Osteocyte (in vitro differentiated cells): ENCODE results near the gene SPRED3. TPM values are rescaled to one million over a fixed set of nuclear protein-coding genes. Genes with fewer than 3 reads are reported as not detected.
A peak's percentile ranks its signal among the peaks of the same experiment; 100 is the strongest.

Experiments
- DNase-seq: peaks from one replicate; pipeline ENCODE4 v3.0.0; 2021; ENCODE audit warnings: mixed read lengths; ENCODE audit not compliant: unreplicated experiment; ENCODE audit errors: extremely low spot score
- H3K27ac Mint-ChIP-seq: one replicate; pipeline ENCODE4 v1.8.0; 2021; ENCODE audit warnings: mild to moderate bottlenecking, mixed read lengths; ENCODE audit not compliant: unreplicated experiment
- H3K27me3 Mint-ChIP-seq: one replicate; pipeline ENCODE4 v1.8.0; 2021; ENCODE audit warnings: mixed read lengths; ENCODE audit not compliant: unreplicated experiment
- H3K36me3 Mint-ChIP-seq: one replicate; pipeline ENCODE4 v1.8.0; 2021; ENCODE audit warnings: mixed read lengths; ENCODE audit not compliant: unreplicated experiment
- H3K4me1 Mint-ChIP-seq: one replicate; pipeline ENCODE4 v1.8.0; 2021; ENCODE audit warnings: mixed read lengths; ENCODE audit not compliant: unreplicated experiment
- H3K4me3 Mint-ChIP-seq: one replicate; pipeline ENCODE4 v1.8.0; 2021; ENCODE audit warnings: mild to moderate bottlenecking, moderate library complexity, mixed read lengths; ENCODE audit not compliant: unreplicated experiment
- H3K9me3 Mint-ChIP-seq: one replicate; pipeline ENCODE4 v1.8.0; 2021; ENCODE audit warnings: mixed read lengths; ENCODE audit not compliant: unreplicated experiment
- CTCF ChIP-seq: fragments of 200-600 bp; sonication (generic); IDR thresholded peaks from 2 replicates; pipeline ENCODE4 v1.5.0; 2021; ENCODE audit warnings: antibody characterized with exemption, mild to moderate bottlenecking, moderate library complexity
- total RNA-seq: library from RNA; stranded (reverse); gene quantifications from 2 replicates; pipeline ENCODE4 v1.2.1, GENCODE V29; 2021

SPRED3 gene
- total RNA-seq, 1 donor from 2014 or later: 5.9 TPM

DNA sequence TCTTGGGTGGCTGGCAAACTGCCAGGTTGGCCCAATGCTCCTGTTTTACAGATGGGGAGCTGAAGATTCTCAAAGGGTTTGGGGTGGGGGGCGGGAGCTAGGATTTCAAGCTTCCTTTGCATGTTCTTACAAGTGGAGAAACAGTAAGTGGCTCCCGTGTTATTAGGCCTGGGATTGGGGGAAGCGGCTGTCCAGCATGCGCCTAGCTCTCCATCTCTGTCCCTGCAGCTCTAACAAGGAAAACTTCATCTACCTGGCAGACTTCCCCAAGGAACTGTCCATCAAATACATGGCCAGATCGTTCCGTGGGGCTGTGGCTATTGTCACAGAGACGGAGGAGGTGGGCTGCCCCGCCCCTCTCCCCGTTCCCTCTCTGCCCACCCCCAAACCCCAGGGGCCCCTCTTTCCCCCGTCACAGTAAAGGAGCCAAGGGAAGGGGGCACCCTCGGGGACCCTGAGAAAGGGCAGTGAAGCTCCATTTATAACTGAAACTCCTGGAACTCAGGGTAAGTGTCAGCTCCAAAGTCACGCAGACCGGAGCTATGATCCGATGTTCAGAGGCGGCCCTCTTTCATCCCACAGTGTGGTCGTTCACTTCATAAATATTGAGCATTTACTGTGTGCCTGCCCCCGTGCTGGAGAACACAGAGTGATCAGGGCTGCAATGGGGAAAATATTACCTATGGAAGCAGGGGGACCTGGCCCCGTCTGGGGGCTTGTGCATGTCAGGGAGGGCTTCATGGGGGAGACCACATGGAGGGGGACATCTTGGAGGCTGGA lies 29.1 kb upstream of the SPRED3 start:
- Mint-ChIP-seq H3K9me3 (no peaks in the 10 kb centered on the region), H3K36me3 (no peaks in the 10 kb centered on the region), H3K27me3 (peaks cover 38% of the 10 kb centered on the region), H3K4me3 (no peak overlapping the region), H3K4me1 (peaks cover 11% of the 10 kb centered on the region), H3K27ac (no peak overlapping the region)
- TF ChIP-seq CTCF: no peak
- no peak for DNase-seq

- peaks cover 38% of the 10 kb centered on the region for H3K27me3 Mint-ChIP-seq
Observed at GRCh38 chr19:38360351-38360750, 28.1 kb upstream of the SPRED3 start.

DNA sequence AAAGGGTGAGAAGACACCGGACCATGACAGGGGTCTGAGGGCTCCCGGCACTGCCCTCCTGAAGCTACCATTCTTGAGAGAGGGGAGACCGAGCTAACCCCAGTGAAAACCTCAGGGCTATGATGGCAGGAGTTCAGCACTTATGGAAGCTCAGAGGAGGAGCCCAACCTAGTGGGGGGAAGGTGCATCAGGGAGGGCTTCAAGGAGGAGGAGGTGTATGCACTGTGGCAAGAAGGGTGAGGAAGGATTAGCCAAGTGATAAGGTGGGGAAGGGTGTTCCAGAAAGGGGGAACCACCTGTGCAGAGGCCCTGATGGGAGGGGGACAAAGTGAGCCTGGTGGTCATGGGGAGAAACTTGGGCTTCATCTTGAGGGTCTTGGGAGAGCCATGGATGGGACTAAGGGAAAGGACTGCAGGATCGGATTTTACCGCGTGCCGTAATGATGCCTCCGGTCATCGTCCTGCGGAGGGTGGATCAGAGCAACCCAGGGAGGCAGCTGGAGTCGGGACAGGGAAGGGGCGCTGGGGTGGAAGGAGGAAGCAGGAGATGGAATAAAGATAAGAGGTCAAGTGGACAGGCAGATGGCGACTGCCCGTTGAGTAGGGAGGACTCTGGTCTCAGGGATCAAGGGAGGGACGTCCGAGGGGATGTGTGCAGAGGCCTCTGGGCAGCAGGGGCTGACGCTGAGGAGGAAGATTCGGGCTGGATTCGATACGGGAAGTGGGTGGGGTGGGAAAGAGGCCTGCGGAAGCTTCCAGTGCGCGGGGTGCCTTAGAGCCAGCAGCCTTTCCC lies 27.5 kb upstream of the SPRED3 start:
- Mint-ChIP-seq H3K36me3 (no peaks in the 10 kb centered on the region), H3K4me1 (peaks cover 11% of the 10 kb centered on the region), H3K27ac (no peak overlapping the region), H3K4me3 (peak overlapping the region; percentile 78), H3K27me3 (peaks cover 34% of the 10 kb centered on the region), H3K9me3 (no peaks in the 10 kb centered on the region)
- TF ChIP-seq CTCF: no peak
- DNase-seq: no peak

More at GRCh38 chr19:38360351-38360750, 28.1 kb upstream of the SPRED3 start:
- no peak for DNase-seq
- TF ChIP-seq CTCF: no peak
- Mint-ChIP-seq H3K4me1 (peaks cover 11% of the 10 kb centered on the region), H3K27ac (no peak overlapping the region), H3K4me3 (peak overlapping the region; percentile 78), H3K36me3 (no peaks in the 10 kb centered on the region), H3K9me3 (no peaks in the 10 kb centered on the region)

DNA sequence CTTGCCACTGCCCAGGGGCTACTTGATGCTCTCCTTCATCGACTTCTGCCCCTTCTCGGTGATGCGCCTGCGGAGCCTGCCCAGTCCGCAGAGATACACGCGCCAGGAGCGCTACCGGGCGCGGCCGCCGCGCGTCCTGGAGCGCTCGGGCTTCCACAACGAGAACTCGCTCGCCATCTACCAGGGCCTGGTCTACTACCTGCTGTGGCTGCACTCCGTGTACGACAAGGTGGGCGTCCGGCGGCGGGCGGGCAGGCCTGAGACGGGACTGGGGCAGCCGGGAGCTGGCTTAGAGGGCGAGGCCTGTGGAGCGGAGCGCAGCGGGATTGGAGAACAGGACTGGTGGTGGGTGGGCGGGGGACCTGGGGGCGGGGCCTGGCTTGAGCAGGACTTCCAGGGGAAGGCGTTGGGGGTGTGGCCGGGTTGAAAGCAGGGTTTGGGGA lies 26.8 kb upstream of the SPRED3 start:
- H3K4me1 Mint-ChIP-seq: peaks cover 11% of the 10 kb centered on the region
- H3K9me3 Mint-ChIP-seq: no peaks in the 10 kb centered on the region
- peak overlapping the region; percentile 78 for H3K4me3 Mint-ChIP-seq
- H3K27me3 Mint-ChIP-seq: peaks cover 29% of the 10 kb centered on the region
- DNase-seq: peak; percentile 85
- H3K36me3 Mint-ChIP-seq: no peaks in the 10 kb centered on the region
- peak; percentile 10 for TF ChIP-seq CTCF
- no peak overlapping the region for H3K27ac Mint-ChIP-seq
